Measurements from ENCODE around the gene FCGBP. TPM values are rescaled to one million over a fixed set of nuclear protein-coding genes. Genes with fewer than 3 reads are reported as not detected.

FCGBP gene
- total RNA-seq, 6 experiments from 2014 or later = 0.02 to 0.83 (median 0.18) TPM

- H3K27me3 Mint-ChIP-seq (ENCODE audit: insufficient read depth) = peaks cover 5% of the 10 kb centered on the region
- H3K4me1 Mint-ChIP-seq (ENCODE audit: low read depth) = no peaks in the 10 kb centered on the region
- no peaks in the 10 kb centered on the region for H3K36me3 Mint-ChIP-seq (ENCODE audit: low read depth)
- no peak for DNase-seq
- TF ChIP-seq CTCF (IDR thresholded peaks at IDR 0.05) = no peak
- no peak overlapping the region for H3K4me3 Mint-ChIP-seq
- H3K27ac Mint-ChIP-seq = no peak overlapping the region
- H3K9me3 Mint-ChIP-seq = no peaks in the 10 kb centered on the region; the same call in 1 of the 2 replicates
Measured at GRCh38 chr19:39924389-39924788, 10.0 kb downstream of the FCGBP start.

- Mint-ChIP-seq H3K4me1 (ENCODE audit: low read depth) (no peaks in the 10 kb centered on the region), H3K9me3 (no peaks in the 10 kb centered on the region; the same call in 1 of the 2 replicates), H3K27ac (no peak overlapping the region), H3K36me3 (ENCODE audit: low read depth) (no peaks in the 10 kb centered on the region), H3K4me3 (no peak overlapping the region), H3K27me3 (ENCODE audit: insufficient read depth) (peaks cover 4% of the 10 kb centered on the region)
- DNase-seq = no peak
- no peak for TF ChIP-seq CTCF (IDR thresholded peaks at IDR 0.05)
Measured at GRCh38 chr19:39923862-39924261, 10.6 kb downstream of the FCGBP start.

- peaks cover 4% of the 10 kb centered on the region for H3K27me3 Mint-ChIP-seq (ENCODE audit: insufficient read depth)
- no peak for TF ChIP-seq CTCF (IDR thresholded peaks at IDR 0.05)
- no peak for DNase-seq
- peaks cover 6% of the 10 kb centered on the region; the same call in 1 of the 2 replicates for H3K9me3 Mint-ChIP-seq
- H3K4me1 Mint-ChIP-seq (ENCODE audit: low read depth) = no peaks in the 10 kb centered on the region
- H3K27ac Mint-ChIP-seq = no peak overlapping the region
- no peak overlapping the region for H3K4me3 Mint-ChIP-seq
- H3K36me3 Mint-ChIP-seq (ENCODE audit: low read depth) = no peaks in the 10 kb centered on the region
Measured at GRCh38 chr19:39919976-39920375, 14.5 kb downstream of the FCGBP start.

GRCh38 chr19:39918183-39918651 lies 16.2 kb downstream of the FCGBP start:
- Mint-ChIP-seq H3K9me3 (peaks cover 6% of the 10 kb centered on the region; the same call in 1 of the 2 replicates), H3K27me3 (ENCODE audit: insufficient read depth) (peaks cover 6% of the 10 kb centered on the region), H3K27ac (no peak overlapping the region), H3K4me1 (ENCODE audit: low read depth) (no peaks in the 10 kb centered on the region), H3K4me3 (no peak overlapping the region), H3K36me3 (ENCODE audit: low read depth) (no peaks in the 10 kb centered on the region)
- DNase-seq = no peak
- no peak for TF ChIP-seq CTCF (IDR thresholded peaks at IDR 0.05)

GRCh38 chr19:39917561-39918182 lies 16.8 kb downstream of the FCGBP start:
- no peaks in the 10 kb centered on the region for H3K36me3 Mint-ChIP-seq (ENCODE audit: low read depth)
- H3K27me3 Mint-ChIP-seq (ENCODE audit: insufficient read depth) = peaks cover 6% of the 10 kb centered on the region
- H3K4me1 Mint-ChIP-seq (ENCODE audit: low read depth) = no peaks in the 10 kb centered on the region
- no peak for DNase-seq
- no peak for TF ChIP-seq CTCF (IDR thresholded peaks at IDR 0.05)
- H3K27ac Mint-ChIP-seq = no peak overlapping the region
- H3K9me3 Mint-ChIP-seq = peaks cover 6% of the 10 kb centered on the region; the same call in 1 of the 2 replicates
- no peak overlapping the region for H3K4me3 Mint-ChIP-seq

Measured in HFFc6 (cell line).